ENCODE data around the gene AGPAT4.
"Not testable (repeated sequence)": the region's sequence is repeated elsewhere in the genome, so short reads cannot be mapped to it uniquely, and the experiment has no call there.

The AGPAT4 gene

GRCh38 chr6:161176428-161176827 lies 97.4 kb downstream of the AGPAT4 start:
- not testable (repeated sequence) for H3K79me1 ChIP-seq (ENCODE audit: low read depth, low read length); H3K18ac ChIP-seq (ENCODE audit: low read length)
- WGBS, 2 donors (ENCODE audit: extremely low coverage in 2 of 2, insufficient read length in 2 of 2, insufficient replicate concordance in 1 of 2) = no CpG with 5 or more reads among the region's 3 CpGs

DNA sequence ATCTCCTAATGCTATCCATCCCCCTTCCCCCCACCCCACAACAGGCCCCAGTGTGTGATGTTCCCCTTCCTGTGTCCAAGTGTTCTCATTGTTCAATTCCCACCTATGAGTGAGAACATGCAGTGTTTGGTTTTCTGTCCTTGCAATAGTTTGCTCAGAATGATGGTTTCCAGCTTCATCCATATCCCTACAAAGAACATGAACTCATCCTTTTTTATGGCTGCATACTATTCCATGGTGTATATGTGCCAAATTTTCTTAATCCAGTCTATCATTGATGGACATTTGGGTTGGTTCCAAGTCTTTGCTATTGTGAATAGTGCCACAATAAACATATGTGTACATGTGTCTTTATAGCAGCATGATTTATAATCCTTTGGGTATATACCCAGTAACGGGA lies 101.1 kb downstream of the AGPAT4 start:
- H3K79me1 ChIP-seq (ENCODE audit: low read depth, low read length); H3K18ac ChIP-seq (ENCODE audit: low read length); H3K9ac ChIP-seq (ENCODE audit: low read depth, low read length, poor library complexity); H2AK5ac ChIP-seq (ENCODE audit: low read depth, low read length); H2BK12ac ChIP-seq (ENCODE audit: low read length); H3K4me3 ChIP-seq (ENCODE audit: low read length in 2 of 2); H3K14ac ChIP-seq (ENCODE audit: low read length); H2BK5ac ChIP-seq (ENCODE audit: low read length); H3K36me3 ChIP-seq (replicated peaks in 1 of 2; ENCODE audit: control insufficient read depth in 2 of 2, insufficient read depth in 2 of 2, low read length in 2 of 2); H2AFZ ChIP-seq (ENCODE audit: low read length); H4K8ac ChIP-seq (ENCODE audit: low read depth, low read length); H2BK15ac ChIP-seq (ENCODE audit: low read length); H2BK120ac ChIP-seq (ENCODE audit: low read depth, low read length); H3K23ac ChIP-seq (ENCODE audit: low read depth, low read length, poor library complexity); H3K27ac ChIP-seq (replicated peaks; ENCODE audit: low read length); DNase-seq (ENCODE audit: low spot score); H3K27me3 ChIP-seq (ENCODE audit: control insufficient read depth in 3 of 3, insufficient read depth in 3 of 3, low read depth in 1 of 3, low read length in 3 of 3); H4K91ac ChIP-seq (ENCODE audit: low read depth, low read length, poor library complexity); H3K4me2 ChIP-seq (ENCODE audit: insufficient read depth, low read length, poor library complexity, severe bottlenecking); H3K4ac ChIP-seq (ENCODE audit: low read length): not testable (repeated sequence)
- Histone ChIP-seq H3K9me3 (replicated peaks in 1 of 2; ENCODE audit: control insufficient read depth in 2 of 2, insufficient read depth in 1 of 2, low read depth in 1 of 2, low read length in 2 of 2) (peaks cover 3 to 13% of the 10 kb centered on the region in 2 donors), H3K4me1 (ENCODE audit: control insufficient read depth in 2 of 2, insufficient read depth in 1 of 2, low read depth in 1 of 2, low read length in 2 of 2) (peaks cover 9 to 11% of the 10 kb centered on the region in 2 donors)
- WGBS, 2 donors (ENCODE audit: extremely low coverage in 2 of 2, insufficient read length in 2 of 2, insufficient replicate concordance in 1 of 2) = no CpG with 5 or more reads among the region's 1 CpG

More at GRCh38 chr6:161176428-161176827, 97.4 kb downstream of the AGPAT4 start:
- H3K9ac ChIP-seq (ENCODE audit: low read depth, low read length, poor library complexity); H2BK5ac ChIP-seq (ENCODE audit: low read length); H2AFZ ChIP-seq (ENCODE audit: low read length); H2BK120ac ChIP-seq (ENCODE audit: low read depth, low read length); H3K27ac ChIP-seq (replicated peaks; ENCODE audit: low read length); H3K14ac ChIP-seq (ENCODE audit: low read length); H3K4me3 ChIP-seq (ENCODE audit: low read length in 2 of 2); H2BK15ac ChIP-seq (ENCODE audit: low read length); H2AK5ac ChIP-seq (ENCODE audit: low read depth, low read length); H3K4ac ChIP-seq (ENCODE audit: low read length); H4K8ac ChIP-seq (ENCODE audit: low read depth, low read length); H3K23ac ChIP-seq (ENCODE audit: low read depth, low read length, poor library complexity); H2BK12ac ChIP-seq (ENCODE audit: low read length); H3K27me3 ChIP-seq (ENCODE audit: control insufficient read depth in 3 of 3, insufficient read depth in 3 of 3, low read depth in 1 of 3, low read length in 3 of 3); H3K4me1 ChIP-seq (ENCODE audit: control insufficient read depth in 2 of 2, insufficient read depth in 1 of 2, low read depth in 1 of 2, low read length in 2 of 2); H4K91ac ChIP-seq (ENCODE audit: low read depth, low read length, poor library complexity); H3K4me2 ChIP-seq (ENCODE audit: insufficient read depth, low read length, poor library complexity, severe bottlenecking); DNase-seq (ENCODE audit: low spot score): not testable (repeated sequence)
- H3K36me3 ChIP-seq (replicated peaks in 1 of 2; ENCODE audit: control insufficient read depth in 2 of 2, insufficient read depth in 2 of 2, low read length in 2 of 2) = peaks cover 17 to 23% of the 10 kb centered on the region in 2 donors
- H3K9me3 ChIP-seq (replicated peaks in 1 of 2; ENCODE audit: control insufficient read depth in 2 of 2, insufficient read depth in 1 of 2, low read depth in 1 of 2, low read length in 2 of 2) = peaks cover 19 to 25% of the 10 kb centered on the region in 2 donors

- no peak overlapping the region for H2AFZ ChIP-seq (ENCODE audit: low read length)
- no peak overlapping the region for H3K9ac ChIP-seq (ENCODE audit: low read depth, low read length, poor library complexity)
- peaks cover 9 to 21% of the 10 kb centered on the region in 2 donors for H3K4me1 ChIP-seq (ENCODE audit: control insufficient read depth in 2 of 2, insufficient read depth in 1 of 2, low read depth in 1 of 2, low read length in 2 of 2)
- DNase-seq (ENCODE audit: low spot score) = no peak
- no peaks in the 10 kb centered on the region for H3K27me3 ChIP-seq (ENCODE audit: control insufficient read depth in 3 of 3, insufficient read depth in 3 of 3, low read depth in 1 of 3, low read length in 3 of 3)
- H4K91ac ChIP-seq (ENCODE audit: low read depth, low read length, poor library complexity) = no peak overlapping the region
- H4K8ac ChIP-seq (ENCODE audit: low read depth, low read length) = no peak overlapping the region
- no peak overlapping the region for H3K14ac ChIP-seq (ENCODE audit: low read length)
- peaks cover 3 to 13% of the 10 kb centered on the region in 2 donors for H3K9me3 ChIP-seq (replicated peaks in 1 of 2; ENCODE audit: control insufficient read depth in 2 of 2, insufficient read depth in 1 of 2, low read depth in 1 of 2, low read length in 2 of 2)
- no CpG with 5 or more reads among the region's 2 CpGs for WGBS, 2 donors (ENCODE audit: extremely low coverage in 2 of 2, insufficient read length in 2 of 2, insufficient replicate concordance in 1 of 2)
- H3K4ac ChIP-seq (ENCODE audit: low read length) = no peak overlapping the region
- no peak overlapping the region for H3K23ac ChIP-seq (ENCODE audit: low read depth, low read length, poor library complexity)
- no peak overlapping the region for H3K18ac ChIP-seq (ENCODE audit: low read length)
- H3K27ac ChIP-seq (replicated peaks; ENCODE audit: low read length) = no peak overlapping the region
- no peak overlapping the region for H3K4me3 ChIP-seq (ENCODE audit: low read length in 2 of 2)
- H3K79me1 ChIP-seq (ENCODE audit: low read depth, low read length) = no peaks in the 10 kb centered on the region
- no peak overlapping the region for H3K4me2 ChIP-seq (ENCODE audit: insufficient read depth, low read length, poor library complexity, severe bottlenecking)
- H2BK15ac ChIP-seq (ENCODE audit: low read length) = no peak overlapping the region
- H2BK120ac ChIP-seq (ENCODE audit: low read depth, low read length) = no peak overlapping the region
- H2BK12ac ChIP-seq (ENCODE audit: low read length) = no peak overlapping the region
- H2AK5ac ChIP-seq (ENCODE audit: low read depth, low read length) = no peak overlapping the region
- H3K36me3 ChIP-seq (replicated peaks in 1 of 2; ENCODE audit: control insufficient read depth in 2 of 2, insufficient read depth in 2 of 2, low read length in 2 of 2) = peaks cover 5 to 7% of the 10 kb centered on the region in 2 donors
- H2BK5ac ChIP-seq (ENCODE audit: low read length) = no peak overlapping the region
These were observed 102.7 kb downstream of the AGPAT4 start for GRCh38 chr6:161171207-161171606.

GRCh38 chr6:161169696-161170095 lies 104.2 kb downstream of the AGPAT4 start:
- Histone ChIP-seq H3K4ac (ENCODE audit: low read length) (no peak overlapping the region), H3K36me3 (replicated peaks in 1 of 2; ENCODE audit: control insufficient read depth in 2 of 2, insufficient read depth in 2 of 2, low read length in 2 of 2) (peaks cover 16 to 20% of the 10 kb centered on the region in 2 donors), H3K9me3 (replicated peaks in 1 of 2; ENCODE audit: control insufficient read depth in 2 of 2, insufficient read depth in 1 of 2, low read depth in 1 of 2, low read length in 2 of 2) (peaks cover 3 to 13% of the 10 kb centered on the region in 2 donors), H4K8ac (ENCODE audit: low read depth, low read length) (no peak overlapping the region), H2AFZ (ENCODE audit: low read length) (no peak overlapping the region), H3K4me3 (ENCODE audit: low read length in 2 of 2) (no peak overlapping the region), H3K4me1 (ENCODE audit: control insufficient read depth in 2 of 2, insufficient read depth in 1 of 2, low read depth in 1 of 2, low read length in 2 of 2) (peaks cover 9 to 22% of the 10 kb centered on the region in 2 donors), H2BK15ac (ENCODE audit: low read length) (no peak overlapping the region), H2BK120ac (ENCODE audit: low read depth, low read length) (no peak overlapping the region), H3K9ac (ENCODE audit: low read depth, low read length, poor library complexity) (no peak overlapping the region), H3K14ac (ENCODE audit: low read length) (no peak overlapping the region), H2BK12ac (ENCODE audit: low read length) (no peak overlapping the region), H2BK5ac (ENCODE audit: low read length) (no peak overlapping the region), H3K27ac (replicated peaks; ENCODE audit: low read length) (no peak overlapping the region), H3K23ac (ENCODE audit: low read depth, low read length, poor library complexity) (no peak overlapping the region), H3K18ac (ENCODE audit: low read length) (no peak overlapping the region), H4K91ac (ENCODE audit: low read depth, low read length, poor library complexity) (peak overlapping the region; percentile 53), H3K27me3 (ENCODE audit: control insufficient read depth in 3 of 3, insufficient read depth in 3 of 3, low read depth in 1 of 3, low read length in 3 of 3) (no peaks in the 10 kb centered on the region), H3K79me1 (ENCODE audit: low read depth, low read length) (no peaks in the 10 kb centered on the region), H3K4me2 (ENCODE audit: insufficient read depth, low read length, poor library complexity, severe bottlenecking) (no peak overlapping the region), H2AK5ac (ENCODE audit: low read depth, low read length) (no peak overlapping the region)
- no CpG with 5 or more reads among the region's 4 CpGs for WGBS, 2 donors (ENCODE audit: extremely low coverage in 2 of 2, insufficient read length in 2 of 2, insufficient replicate concordance in 1 of 2)
- no peak for DNase-seq (ENCODE audit: low spot score)

Measured in neuronal stem cell (in vitro differentiated cells).